HG03342 (cell line): ENCODE data around the gene SLC66A3.
"Not testable (repeated sequence)": the region's sequence is repeated elsewhere in the genome, so short reads cannot be mapped to it uniquely, and the experiment has no call there.

ENCODE experiments used
- ATAC-seq: cut with Tn5 transposase; IDR thresholded peaks from one replicate; pipeline ENCODE4 v1.9.1; 2021; ENCODE audit warnings: mild to moderate bottlenecking, moderate library complexity; ENCODE audit not compliant: unreplicated experiment

SLC66A3 gene

DNA sequence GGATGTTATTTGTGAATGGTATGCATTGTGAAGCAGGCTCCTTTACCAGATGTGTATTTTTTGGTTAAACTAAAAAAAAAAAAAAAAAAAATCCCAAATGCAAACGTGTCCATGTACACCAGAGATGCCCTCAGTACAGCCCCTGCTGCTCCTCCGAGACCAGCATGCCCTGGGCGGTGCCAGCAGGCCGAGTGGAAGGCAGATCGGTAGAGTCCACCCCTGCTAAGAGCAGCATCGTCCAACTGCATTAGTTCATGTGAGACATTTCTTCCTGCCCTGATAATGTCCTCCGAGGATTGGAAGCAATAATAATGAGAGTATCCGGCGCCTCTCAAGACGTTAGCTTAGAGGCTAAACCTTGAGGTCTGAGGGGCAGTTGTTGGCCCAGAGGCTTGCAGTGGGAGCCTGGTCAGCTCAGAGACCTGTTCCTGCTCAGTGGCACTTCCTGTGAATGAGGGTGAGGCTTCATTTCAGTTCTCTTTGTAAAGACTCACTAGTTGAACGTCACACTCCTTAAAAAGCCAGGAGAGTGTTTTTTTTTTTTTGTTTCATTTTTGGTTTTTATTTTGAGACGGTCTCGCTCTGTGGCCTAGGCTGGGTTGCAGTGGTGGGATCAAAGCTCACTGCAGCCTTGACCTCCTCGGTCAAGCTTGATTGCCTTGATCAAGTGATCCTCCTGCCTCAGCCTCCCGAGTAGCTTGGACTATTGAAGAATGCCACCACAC is 5.6 kb downstream of the SLC66A3 start:
- peak; percentile 77 for ATAC-seq

DNA sequence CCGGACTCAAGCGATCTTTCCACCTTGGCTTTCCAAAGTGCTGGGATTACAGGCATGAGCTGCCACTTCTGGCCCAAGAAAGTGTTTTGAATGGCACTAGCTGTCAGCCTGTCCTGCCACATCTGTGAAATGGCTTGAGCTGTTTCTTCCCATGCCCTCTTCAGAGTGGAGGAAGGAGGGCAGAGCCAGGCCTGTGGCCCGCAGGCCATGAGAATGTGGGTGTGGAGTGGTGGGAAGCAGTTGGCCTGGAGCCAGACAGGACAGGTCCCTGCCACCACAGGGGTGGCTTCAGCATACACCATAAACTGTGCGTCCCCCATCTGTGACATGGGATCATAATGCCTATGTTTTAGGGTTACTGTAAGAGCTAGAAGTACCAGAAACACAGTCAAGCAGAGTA is 6.5 kb downstream of the SLC66A3 start:
- no peak for ATAC-seq

DNA sequence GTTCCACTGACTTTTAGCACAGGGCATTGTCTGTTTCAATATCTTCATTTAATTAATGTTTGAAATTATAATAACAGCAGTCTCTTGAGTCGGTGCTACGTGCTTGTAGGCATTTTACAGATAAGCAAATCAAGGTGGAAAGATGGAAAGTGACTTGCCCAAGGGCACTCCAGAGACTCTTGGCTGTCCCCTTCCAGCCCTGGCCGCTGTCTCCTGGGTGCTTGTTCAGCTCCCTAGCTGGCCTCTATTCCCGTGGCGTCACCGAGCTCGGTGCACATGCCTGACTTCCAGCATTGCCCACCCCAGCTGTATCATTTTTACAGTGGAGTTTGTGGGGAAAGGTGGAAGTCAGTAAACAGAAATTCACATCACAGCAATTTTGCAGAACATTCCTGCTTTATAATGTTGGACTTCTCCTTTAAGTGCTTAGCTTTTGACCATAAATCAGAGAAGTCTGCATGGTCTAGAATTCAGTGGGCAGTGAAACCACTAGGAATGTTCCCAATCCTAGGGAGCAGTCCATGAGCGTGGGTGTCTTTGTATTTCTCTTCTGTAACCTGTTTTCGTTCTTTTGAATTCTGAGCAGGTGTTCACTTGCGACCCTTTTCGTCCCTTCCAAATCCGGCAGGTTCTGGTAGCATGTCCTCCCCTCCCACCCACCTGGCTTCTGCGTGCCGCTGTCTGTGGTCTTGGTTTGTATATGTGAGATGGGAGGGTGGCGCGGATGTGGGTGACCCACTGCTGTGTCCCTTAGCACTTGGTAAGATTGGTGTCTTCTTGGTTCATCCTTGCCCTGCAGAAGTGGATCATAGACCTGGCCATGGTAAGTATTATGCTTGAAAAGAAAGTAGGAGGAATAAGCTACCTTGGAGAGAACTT is 8.4 kb downstream of the SLC66A3 start:
- ATAC-seq: no peak

DNA sequence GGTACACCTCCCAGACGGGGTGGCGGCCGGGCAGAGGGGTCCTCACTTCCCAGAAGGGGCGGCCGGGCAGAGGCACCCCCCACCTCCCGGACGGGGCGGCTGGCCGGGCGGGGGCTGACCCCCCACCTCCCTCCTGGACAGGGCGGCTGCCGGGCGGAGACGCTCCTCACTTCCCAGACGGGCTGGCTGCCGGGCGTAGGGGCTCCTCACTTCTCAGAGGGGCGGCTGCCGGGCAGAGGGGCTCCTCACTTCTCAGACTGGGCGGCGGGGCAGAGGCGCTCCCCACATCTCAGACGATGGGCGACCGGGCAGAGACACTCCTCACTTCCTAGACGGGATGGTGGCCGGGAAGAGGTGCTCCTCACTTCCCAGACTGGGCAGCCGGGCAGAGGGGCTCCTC is 9.8 kb downstream of the SLC66A3 start:
- ATAC-seq: not testable (repeated sequence)

DNA sequence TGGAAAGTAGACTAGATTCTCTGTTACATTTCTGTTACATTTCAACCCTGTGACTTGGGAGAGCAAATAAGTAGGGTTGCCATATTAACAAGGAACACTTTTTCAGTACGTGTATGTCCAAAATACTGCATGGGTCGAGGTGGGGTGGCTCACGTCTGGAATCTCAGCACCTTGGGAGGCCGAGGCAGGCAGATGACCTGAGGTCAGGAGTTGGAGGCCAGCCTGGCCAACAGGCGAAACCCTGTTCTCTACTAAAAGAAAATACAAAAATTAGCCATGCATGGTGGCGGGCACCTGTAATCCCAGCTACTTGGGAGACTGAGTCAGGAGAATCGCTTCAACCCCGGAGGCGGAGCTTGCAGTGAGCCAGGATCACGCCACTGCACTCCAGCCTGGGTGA is 11.2 kb downstream of the SLC66A3 start:
- ATAC-seq: no peak

- no peak for ATAC-seq
These were observed 13.2 kb downstream of the SLC66A3 start for GRCh38 chr2:11168488-11168887.

GRCh38 chr2:11169333-11169732 is 14.1 kb downstream of the SLC66A3 start:
- ATAC-seq: no peak

DNA sequence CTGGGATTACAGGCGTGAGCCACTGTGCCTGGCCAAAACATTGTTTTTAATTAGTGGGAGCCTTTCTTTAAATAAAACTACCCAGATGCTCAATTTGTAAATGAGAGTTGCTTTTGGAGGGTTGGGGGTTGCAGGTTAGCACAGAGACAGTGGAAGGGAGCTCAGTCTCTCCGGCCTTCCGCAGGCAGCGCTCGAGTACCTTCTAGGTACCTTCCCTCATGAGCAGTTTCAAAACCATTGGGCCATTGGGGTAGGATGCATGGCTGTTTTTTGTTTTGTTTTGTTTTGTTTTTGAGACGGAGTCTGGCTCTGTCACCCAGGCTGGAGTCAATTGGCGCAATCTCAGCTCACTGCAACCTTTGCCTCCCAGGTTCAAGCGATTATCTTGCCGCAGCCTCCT is 19.0 kb downstream of the SLC66A3 start:
- ATAC-seq: no peak

DNA sequence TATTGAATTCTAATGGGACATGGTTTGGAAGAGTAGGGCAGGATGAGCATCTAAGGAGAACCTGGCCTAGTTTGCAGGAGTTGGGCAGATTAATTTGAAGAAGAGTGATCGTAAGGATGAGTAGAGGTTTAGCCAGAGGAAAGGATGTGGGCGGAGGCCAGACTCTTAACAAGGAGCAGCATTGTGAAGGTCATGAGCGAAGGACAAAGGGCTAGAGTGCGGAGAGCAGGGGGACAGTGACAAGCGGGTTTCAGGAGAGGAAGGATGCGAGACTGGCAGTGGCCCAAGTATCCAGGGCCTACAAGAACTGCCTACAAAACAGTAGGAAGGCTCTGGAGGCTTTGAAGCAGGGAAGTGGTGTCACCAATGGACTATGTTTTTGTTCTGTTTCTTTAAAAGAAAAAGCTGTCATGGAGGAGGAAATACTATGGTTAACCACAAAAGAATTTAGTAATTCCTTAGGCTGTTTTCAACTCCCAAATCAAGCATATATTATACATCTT is 20.1 kb downstream of the SLC66A3 start:
- ATAC-seq: no peak

- ATAC-seq: no peak
These were observed 22.8 kb downstream of the SLC66A3 start for GRCh38 chr2:11177871-11178690.

GRCh38 chr2:11179196-11179595 is 23.9 kb downstream of the SLC66A3 start:
- ATAC-seq: no peak

GRCh38 chr2:11179899-11180298 is 24.6 kb downstream of the SLC66A3 start:
- no peak for ATAC-seq

GRCh38 chr2:11180653-11181052 is 25.4 kb downstream of the SLC66A3 start:
- no peak for ATAC-seq

DNA sequence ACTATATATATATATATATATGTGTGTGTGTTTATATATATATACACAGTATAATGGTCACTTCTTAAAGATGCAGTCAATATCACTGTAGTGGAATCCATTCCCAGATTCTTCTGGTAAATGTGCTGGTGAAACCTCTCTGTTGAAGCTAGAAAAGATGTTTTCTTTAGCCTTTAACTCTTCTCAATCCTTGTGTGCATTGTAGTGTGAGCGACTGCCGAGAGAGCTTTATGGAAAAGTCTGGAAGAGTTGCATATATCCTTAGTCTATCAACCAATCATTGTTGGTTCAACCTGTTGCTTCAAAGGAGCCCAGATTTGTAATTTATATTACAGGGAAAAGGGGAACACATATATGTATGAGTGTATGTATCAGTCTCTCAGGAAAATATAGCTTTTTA is 27.7 kb downstream of the SLC66A3 start:
- ATAC-seq: no peak

DNA sequence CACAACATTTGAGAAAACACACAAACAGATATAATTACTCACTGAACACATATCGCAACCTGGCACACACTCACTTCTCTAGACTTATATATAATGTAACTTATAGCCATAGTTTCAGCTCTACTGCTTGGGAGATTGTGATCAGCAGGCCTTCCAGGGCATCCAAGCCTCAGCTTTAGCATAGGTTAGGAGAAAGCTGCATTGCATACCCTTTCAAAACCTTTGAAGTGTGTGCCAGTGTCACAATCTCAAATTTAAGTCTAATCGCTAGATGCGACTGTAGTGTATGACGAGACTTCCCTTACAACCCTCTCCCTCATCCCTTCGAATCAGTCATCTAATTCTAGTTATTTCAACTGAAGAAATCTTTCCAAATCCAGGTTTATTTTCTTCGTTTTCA is 30.9 kb downstream of the SLC66A3 start:
- ATAC-seq: no peak

DNA sequence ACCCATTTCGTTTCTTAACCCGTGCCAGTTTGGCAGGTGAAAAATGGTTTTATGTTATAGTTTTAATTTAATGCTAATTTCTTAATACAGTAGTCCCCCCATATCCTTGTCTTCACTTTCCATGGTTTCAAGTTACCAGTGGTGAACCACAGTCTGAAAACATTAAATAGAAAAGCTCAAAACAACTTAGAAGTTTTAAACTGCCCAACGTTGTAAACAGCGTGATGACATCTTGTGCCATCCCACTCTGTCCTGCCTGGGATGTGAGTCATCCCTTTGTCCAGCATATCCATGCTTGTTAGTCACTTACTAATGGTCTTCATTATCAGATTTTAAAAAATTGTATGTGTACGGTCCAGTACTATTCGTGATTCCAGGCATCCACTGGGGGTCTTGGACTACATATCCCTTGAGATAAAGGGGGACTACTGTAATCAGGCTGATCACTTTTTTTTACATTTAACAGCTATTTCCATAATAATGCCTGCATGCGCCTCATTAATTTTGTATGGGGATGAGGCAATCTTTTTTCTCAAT is 31.9 kb downstream of the SLC66A3 start:
- no peak for ATAC-seq

GRCh38 chr2:11187731-11188130 is 32.5 kb downstream of the SLC66A3 start:
- no peak for ATAC-seq

- no peak for ATAC-seq
These were observed 41.0 kb downstream of the SLC66A3 start for GRCh38 chr2:11196246-11196645.

- ATAC-seq: no peak
These were observed 45.4 kb downstream of the SLC66A3 start for GRCh38 chr2:11200651-11201050.

GRCh38 chr2:11201969-11202368 is 46.7 kb downstream of the SLC66A3 start:
- ATAC-seq: no peak

DNA sequence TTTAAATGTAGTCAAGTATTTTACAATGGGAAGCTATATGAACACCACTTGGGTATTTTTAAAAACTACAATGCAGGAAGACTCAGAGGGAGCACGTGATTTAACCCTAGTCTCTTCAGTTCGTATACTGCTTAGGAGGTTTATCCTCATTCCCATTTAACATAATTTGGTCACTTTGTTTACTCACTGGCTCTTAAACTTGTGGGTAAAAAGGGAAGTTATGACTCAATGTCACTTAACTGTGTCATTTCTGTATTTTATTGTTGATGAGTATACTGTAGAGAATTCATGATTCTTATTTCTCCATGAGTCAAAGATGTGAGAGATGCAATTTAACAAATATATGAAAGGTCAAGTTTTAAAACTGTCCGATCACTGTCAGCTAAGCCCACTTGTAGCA is 48.2 kb downstream of the SLC66A3 start:
- ATAC-seq: peak; percentile 59
